ENCODE data around the gene HOXA4. TPM values are rescaled to one million over a fixed set of nuclear protein-coding genes. Genes with fewer than 3 reads are reported as not detected.

The HOXA4 gene
- polyA plus RNA-seq, 1 experiment: 1.3 TPM

DNA sequence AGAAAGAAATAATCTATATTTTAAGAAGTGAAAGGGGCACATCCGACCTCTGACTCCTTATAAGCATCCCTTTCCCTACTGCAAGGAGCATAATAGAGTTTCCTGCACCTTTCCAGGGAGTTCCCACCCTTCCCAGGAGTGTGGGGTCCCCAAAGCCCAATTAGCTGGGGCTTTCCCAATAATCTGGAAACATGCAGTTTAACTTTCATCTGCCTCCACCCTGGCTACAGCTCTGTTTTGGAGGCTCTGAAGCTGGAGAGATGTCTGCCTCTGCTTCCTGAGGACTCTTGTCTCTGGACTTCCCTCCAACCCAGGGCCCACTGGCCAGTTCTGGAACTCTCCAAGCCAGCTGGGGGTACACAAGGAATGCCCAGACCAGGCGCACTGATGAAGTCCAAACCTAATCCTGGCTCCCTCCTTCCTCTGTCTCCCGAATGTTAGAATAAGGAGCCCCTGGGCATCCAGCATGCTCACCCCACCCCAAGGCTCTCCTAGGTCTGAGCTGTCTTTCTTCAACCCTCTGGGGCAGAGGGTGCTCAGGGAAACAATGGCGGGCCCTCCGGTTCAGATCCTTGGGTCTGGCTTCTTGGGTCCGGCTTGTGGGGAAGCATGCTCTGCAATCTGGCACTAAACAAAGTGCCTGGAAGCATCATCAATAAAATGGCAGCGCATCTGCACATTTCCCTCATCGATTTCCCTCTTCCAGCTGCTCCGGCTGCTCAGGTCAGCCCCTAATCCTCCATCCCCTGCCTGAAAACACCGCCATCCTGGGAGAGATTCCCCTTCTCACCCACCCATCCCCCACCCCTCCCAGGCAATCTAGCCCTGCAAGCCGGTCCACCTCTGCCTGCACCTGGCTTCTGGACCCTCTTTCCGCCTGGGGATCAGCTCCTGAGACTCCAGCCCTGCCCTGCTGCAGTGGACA lies 13.3 kb downstream of the HOXA4 start:
- ChIA-PET POLR2A (no interaction called here), CTCF (interaction anchor here (1.0 to 1.2 kb wide), 2 partner anchors 13 to 45 kb away, joined by 3 to 4 read pairs; partner anchors contain the start of gene HOXA4)
- Histone ChIP-seq H3K27me3 (ENCODE audit: control insufficient read depth, insufficient read depth, low read length) (peaks cover 10% of the 10 kb centered on the region; the same call in 1 of the 2 replicates), H3K36me3 (ENCODE audit: control insufficient read depth, insufficient read depth, low read length) (no peaks in the 10 kb centered on the region; the same call in 1 of the 2 replicates), H3K4me3 (ENCODE audit: low read depth, low read length) (no peak overlapping the region)
- no peak for DNase-seq (ENCODE audit: low read depth)
- TF ChIP-seq, protein P1, sequence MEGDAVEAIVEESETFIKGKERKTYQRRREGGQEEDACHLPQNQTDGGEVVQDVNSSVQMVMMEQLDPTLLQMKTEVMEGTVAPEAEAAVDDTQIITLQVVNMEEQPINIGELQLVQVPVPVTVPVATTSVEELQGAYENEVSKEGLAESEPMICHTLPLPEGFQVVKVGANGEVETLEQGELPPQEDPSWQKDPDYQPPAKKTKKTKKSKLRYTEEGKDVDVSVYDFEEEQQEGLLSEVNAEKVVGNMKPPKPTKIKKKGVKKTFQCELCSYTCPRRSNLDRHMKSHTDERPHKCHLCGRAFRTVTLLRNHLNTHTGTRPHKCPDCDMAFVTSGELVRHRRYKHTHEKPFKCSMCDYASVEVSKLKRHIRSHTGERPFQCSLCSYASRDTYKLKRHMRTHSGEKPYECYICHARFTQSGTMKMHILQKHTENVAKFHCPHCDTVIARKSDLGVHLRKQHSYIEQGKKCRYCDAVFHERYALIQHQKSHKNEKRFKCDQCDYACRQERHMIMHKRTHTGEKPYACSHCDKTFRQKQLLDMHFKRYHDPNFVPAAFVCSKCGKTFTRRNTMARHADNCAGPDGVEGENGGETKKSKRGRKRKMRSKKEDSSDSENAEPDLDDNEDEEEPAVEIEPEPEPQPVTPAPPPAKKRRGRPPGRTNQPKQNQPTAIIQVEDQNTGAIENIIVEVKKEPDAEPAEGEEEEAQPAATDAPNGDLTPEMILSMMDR (IDR thresholded peaks at IDR 0.05; ENCODE audit: insufficient read depth, low read depth, low read length): no peak

DNA sequence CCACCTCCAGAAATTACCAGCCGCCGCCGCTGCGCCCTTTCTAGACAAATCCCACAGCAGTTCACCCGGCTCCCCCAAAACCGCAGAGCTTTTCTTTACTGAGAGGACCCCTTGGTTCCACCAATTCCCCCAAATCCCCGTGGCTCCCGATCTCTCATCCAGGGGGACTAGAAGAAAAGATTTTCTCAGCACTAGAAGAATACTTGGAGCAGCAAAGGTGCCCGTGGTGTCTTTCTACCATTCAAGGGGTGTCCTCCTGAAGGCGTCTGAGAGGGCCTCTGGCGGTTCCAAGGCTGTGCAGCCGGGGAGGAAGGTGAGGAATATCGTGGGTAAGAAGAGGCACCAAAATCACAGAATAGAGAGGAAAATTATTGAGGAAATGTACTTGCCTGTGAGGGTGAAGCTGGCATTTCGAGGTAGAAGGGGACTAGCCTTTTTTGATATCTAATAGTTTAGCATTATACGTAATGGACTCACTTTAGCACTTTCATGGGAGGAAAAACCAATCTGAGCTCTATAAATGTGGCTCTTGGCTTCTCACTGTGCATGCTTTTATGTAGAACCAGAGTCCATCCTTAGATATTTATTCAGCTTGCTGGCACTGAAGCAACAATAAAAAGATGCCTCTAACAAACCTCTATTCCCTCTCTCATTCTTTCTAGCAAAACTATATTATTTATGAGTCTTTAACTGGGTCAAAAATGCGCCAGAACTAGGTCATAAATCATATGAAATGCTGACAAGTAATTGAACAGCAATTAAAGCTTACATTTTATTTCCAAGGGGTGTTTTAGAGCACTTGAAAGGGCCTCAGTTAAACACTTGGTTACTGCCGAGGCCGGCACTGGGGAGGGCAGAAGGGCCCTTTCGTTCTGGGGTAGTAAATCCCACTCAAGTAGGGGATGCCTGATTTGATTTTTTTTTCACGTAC lies 14.3 kb downstream of the HOXA4 start:
- DNase-seq (ENCODE audit: low read depth): no peak
- H3K4me3 ChIP-seq (ENCODE audit: low read depth, low read length): no peak overlapping the region
- POLR2A ChIA-PET: no interaction called here
- TF ChIP-seq, protein P1 (IDR thresholded peaks at IDR 0.05; ENCODE audit: insufficient read depth, low read depth, low read length): no peak
- peaks cover 12% of the 10 kb centered on the region for H3K27me3 ChIP-seq (ENCODE audit: control insufficient read depth, insufficient read depth, low read length)
- H3K36me3 ChIP-seq (ENCODE audit: control insufficient read depth, insufficient read depth, low read length): no peaks in the 10 kb centered on the region; the same call in 1 of the 2 replicates
- CTCF ChIA-PET: interaction anchor here (1.0 to 1.2 kb wide), 2 partner anchors 14 to 44 kb away, joined by 3 to 4 read pairs; partner anchors contain the start of gene HOXA4

DNA sequence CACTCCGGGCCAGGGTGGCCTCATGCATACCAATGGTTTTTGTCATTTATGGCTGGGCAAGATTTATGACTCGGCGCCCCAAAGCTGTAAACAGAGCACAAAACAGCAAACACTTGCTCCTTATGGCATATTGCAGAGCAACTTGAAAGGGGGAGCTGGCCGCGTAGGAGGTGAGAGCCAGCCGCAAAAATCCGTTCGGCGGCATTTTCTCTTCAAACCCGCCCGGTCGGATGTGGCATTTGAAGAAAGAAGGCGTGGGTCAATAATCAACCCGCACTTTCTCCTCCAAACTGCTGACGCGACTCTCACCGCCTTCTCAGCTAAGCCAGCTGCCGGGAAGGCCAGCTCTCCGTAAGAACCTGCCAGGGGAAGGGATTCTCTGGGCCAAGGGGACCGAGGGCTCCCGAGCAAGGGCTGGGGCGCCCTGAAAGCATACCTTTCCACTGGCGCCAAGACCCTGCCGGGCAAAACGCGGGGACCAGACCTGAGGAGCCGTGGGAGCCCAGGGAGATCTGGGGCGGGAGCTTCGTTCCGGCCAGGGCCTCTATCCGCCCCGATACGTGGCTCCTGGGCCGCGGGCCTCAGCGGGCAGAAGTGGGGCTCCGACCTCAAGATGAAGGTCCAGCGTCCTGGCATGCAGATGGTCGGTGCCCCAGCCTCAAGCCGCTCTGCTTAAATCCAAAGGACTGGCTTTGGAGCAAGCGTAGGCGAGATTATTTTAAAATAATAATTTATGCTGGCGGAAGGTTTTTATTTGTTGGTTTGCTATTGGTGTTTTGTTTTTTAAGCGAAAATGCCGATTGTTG lies 15.1 kb downstream of the HOXA4 start:
- CTCF ChIA-PET: interaction anchor here (1.2 kb wide), 1 partner anchor 11 kb away, joined by 5 read pairs; no protein-coding TSS in a partner anchor
- no peak overlapping the region for H3K4me3 ChIP-seq (ENCODE audit: low read depth, low read length)
- POLR2A ChIA-PET: no interaction called here
- TF ChIP-seq, protein P1 (IDR thresholded peaks at IDR 0.05; ENCODE audit: insufficient read depth, low read depth, low read length): no peak
- DNase-seq (ENCODE audit: low read depth): no peak
- H3K27me3 ChIP-seq (ENCODE audit: control insufficient read depth, insufficient read depth, low read length): peaks cover 12% of the 10 kb centered on the region
- no peaks in the 10 kb centered on the region; the same call in 1 of the 2 replicates for H3K36me3 ChIP-seq (ENCODE audit: control insufficient read depth, insufficient read depth, low read length)

DNA sequence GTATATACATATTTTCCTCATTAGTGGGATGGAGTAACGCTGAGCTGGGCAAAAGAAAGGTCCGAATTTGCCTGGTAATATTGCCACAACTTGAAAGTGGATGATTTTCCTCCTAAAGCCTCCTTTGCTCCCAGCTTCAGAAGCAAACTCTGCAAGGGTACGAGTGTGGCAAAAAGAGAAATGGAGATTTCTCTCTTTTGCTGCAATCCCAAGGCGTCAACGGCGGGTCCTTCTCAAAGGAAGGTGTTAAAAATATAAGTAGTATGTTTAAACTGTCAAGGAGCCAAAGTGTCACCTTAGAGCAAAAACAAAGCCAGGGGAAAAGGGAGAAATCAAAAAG lies 15.7 kb downstream of the HOXA4 start:
- ChIA-PET POLR2A (no interaction called here), CTCF (interaction anchor here (0.6 to 1.2 kb wide), 2 partner anchors 12 to 69 kb away, joined by 5 to 6 read pairs; no protein-coding TSS in a partner anchor)
- Histone ChIP-seq H3K27me3 (ENCODE audit: control insufficient read depth, insufficient read depth, low read length) (peaks cover 12% of the 10 kb centered on the region), H3K36me3 (ENCODE audit: control insufficient read depth, insufficient read depth, low read length) (peaks cover under 1% of the 10 kb centered on the region; the same call in 1 of the 2 replicates), H3K4me3 (ENCODE audit: low read depth, low read length) (no peak overlapping the region)
- TF ChIP-seq, protein P1 (IDR thresholded peaks at IDR 0.05; ENCODE audit: insufficient read depth, low read depth, low read length): no peak
- no peak for DNase-seq (ENCODE audit: low read depth)

All from BJ (cell line).